GM18867 (cell line): ENCODE data around the gene FBXL17.

ENCODE experiments used
- ATAC-seq: cut with Tn5 transposase; IDR thresholded peaks from one replicate; pipeline ENCODE4 v1.9.1; 2021; ENCODE audit warnings: mild to moderate bottlenecking, moderate library complexity; ENCODE audit not compliant: unreplicated experiment

The FBXL17 gene

DNA sequence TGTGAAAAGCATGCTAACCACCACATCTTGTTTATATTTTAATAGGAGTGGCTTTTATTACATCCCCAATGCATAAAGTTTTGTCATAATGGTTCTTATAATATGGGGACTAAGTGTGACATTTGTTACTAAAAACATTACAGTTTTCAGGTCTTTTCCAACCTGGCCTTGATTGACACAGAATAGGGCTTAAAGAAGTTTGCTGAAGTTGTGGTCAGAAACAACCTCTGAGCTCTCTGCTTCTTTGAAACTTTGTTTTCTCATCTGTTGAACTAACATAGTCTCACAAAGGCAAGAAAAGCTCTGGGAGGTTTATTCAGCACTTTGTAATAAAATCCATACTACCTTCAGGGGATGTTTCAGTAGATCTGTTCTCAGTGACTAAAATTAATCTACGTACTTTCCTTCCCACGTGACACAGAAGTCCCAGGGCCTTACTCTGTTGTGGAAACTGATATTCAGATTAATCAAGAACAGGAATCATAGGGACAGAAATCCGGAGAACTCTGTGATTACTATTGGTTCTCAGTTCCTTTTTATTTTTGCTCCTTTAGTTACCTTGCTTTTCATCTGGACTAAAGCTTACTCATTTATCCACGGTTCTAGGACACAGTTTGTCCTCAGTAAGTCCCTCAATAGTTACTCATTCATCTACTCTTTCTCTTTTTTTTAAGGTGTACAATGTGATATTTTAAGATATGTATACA is 422.2 kb downstream of the FBXL17 start:
- ATAC-seq, result no peak

DNA sequence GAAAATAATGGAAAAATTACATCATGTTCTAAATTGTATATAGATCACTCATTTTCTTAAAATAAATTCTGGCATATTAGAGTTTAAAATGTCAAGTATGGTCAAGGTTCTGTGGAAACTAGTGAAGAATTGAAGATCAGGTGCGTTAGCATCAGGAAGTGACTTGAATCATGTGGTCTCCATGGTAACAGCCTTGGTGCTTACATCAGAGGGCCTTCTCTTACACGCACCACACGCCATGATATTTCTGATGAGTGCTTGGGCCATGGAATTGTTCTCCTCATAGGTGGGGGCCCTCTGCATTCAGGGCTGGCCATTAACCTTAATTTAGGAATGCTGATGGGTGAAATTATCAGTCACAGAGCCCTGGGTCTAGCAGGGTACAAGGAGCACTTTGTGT is 423.0 kb downstream of the FBXL17 start:
- ATAC-seq, result no peak

DNA sequence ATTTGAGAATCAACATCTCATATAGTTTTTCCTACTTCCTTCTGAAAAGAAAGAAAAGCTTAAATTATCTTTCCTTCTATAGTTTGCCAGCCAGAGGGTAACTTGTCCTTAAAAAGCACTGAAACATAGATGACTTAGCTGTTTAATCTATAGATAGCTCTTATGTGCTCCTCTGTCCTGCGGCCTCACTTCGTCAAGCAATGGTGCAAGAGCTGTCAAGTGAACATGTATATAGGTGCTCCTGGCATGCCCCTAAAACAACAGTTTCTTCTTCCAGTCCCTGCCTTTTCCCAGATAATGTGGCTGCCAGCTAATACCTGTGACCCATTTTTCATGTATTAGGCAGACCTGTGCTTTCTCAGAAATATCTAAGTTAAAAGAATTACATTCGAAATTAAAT is 423.5 kb downstream of the FBXL17 start:
- no peak for ATAC-seq

DNA sequence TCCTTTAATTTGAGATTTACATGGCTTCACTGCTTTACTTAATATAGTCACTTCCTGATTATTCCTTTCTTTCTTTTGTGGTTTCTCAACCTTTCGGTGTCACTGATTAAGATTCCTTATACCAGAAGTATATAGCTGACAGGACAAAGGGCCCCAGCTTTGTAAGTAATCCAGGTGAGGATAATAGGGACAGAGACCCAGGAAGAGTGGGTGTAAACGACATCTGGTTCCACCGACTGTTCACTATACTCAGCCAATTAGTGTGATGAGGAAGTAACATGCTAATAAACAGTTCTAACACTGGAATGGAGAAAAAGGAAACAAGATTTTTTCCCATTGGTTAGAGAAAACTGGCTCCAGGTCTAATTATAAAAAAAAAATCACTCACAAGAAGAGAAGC is 424.8 kb downstream of the FBXL17 start:
- ATAC-seq, result no peak

DNA sequence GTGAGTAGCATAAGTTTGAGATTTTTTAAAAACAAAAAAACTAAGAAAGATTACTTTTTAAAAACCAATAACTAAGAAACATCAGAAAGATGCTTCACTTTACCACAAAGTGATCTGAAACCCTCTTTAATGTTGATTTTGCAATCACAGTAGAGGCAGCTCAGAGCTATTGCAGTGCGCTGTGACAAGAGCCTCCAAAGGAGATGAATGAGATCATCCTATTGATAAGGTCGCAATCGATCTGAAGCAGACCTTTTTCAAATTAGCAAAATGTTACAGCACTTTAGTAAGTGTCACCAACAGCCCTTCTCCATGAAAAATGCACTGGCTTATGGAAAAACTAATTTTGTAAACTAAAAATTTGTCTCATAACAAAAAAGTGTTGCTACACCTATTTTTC is 426.6 kb downstream of the FBXL17 start:
- no peak for ATAC-seq

DNA sequence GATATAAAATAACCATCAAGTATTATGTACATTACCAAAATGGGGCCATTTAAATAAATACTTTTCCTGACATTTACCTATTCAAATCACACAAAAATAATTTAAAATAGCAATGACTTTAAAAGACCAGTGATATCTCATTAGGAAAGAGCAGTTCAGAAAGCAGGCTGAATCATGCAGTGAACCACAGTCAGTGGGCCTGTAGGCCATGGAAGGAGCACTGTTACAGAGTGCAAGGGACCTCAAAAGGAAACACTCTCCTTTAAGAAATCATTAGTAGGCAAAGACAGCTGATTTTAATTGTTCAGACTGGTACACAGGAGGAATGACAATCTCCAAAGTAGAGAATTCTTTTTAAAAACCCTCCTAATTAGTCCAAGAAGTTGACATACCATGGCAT is 427.6 kb downstream of the FBXL17 start:
- ATAC-seq, result no peak

DNA sequence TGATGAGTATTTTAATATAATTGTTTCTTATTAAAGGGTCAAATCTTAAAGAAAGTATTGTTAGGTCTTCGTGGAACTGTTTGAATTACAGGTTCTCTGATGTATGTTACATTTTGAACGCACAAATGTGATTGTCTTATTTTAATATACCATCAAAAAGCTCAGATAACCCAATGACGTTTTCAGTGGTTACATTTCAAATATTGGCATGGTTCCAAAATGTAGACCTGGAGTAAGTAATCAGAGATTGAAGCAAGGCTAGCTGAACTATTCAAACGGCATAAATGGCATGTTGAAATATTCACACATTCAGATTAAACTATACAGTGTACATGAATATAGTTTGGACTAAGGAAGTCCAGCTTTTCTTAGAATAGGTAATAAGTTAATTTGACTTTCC is 429.4 kb downstream of the FBXL17 start:
- ATAC-seq, result no peak

DNA sequence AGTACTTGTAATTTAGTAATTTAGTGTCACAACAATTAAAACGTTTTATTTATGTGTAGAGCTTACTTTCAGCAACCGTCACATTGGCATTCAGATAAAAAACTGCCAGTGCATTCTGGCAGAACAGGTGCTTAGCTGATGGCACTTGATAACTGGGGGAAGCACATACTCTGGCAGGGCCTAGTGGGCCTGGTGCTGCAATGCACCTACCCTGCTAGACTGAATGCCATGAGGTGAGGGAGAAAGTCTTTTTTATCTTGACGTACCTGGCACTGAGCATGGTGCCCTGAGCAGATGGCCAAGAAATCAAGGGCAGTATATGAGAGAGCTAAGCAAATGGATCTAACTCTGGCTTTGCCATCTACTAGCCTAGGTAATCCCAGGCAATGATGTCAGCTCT is 430.6 kb downstream of the FBXL17 start:
- ATAC-seq, result no peak

DNA sequence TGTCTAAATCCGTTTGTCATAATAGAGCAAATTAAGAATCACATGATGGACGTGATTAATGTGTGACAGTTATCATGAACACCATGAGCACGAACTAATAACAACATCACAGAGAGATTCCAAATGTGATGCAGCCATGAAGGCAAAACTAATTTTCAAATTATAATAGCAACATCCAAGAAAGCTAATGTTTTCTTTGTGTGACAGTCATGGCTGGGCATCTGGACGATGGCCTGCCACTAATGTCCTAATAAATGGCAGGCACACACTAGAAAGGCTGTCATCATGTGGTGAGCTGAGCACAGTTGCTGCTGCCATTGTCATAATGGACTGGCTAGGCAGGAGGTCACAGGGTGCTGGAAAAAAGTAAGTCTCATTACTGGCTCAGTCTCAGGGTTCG is 431.1 kb downstream of the FBXL17 start:
- no peak for ATAC-seq

DNA sequence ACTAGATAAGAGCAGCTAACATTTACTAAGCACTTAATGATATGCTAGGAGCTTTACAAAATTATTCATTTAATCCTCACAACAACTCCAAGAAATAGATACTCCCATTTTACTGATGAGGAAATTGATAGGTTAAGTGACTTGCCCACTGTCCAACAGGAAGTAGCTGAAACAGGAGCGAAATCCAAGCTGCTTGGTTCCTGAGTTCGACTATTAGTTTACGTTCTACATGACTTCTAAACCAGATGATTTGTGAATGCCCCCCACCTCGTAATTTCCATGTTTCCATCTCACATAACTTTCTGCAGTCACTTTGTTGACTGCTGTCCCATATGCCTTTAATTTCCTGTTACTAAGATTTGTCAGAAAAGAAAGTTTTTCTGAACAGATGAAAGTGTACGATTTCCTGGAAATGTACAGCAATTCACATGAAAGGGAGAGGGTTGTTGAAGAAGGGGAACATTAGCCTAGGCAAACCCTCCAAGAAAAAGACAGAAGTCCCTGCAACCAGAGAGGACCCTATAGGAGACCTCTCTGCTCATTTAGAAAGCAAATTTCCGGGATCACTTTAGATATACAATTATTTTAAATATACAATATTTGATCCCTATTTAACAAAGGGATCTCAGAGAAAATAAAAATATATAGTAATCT is 432.1 kb downstream of the FBXL17 start:
- ATAC-seq, result no peak

DNA sequence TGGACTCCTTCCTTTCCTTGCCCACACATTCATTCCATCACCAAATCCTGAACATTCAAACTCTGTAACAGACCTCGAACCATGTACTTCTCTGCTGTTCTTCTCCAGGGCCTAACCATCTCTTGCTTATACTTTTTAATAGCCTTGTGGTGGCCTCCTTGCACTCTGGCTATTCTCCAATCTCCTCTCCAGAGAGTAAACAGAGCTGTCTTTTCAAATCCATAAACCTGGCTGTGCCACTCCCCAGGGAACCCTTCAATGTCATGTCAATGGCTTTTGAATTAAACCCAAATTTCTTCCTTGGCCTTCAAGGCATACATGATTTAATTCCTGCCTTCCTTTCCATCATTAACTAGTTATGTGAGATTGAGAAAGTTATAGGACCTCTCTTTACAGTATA is 433.5 kb downstream of the FBXL17 start:
- ATAC-seq, result no peak

DNA sequence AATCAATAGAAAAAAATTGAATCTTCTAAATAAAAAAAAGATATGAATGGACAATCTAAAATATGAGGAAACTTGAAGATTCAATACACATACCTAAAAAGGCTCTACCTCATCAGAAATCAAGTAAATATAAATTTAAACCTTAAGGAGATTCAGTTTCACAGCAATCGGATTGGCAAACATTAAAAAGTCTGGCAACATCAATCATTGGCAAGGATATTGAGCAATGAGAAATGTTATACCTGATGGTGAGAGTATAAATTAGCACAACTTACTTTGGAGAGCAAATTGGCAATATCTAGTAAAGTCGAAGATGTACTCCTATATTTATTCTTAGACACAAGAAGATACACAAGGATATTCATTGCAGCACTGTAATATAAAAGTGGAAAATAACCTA is 436.8 kb downstream of the FBXL17 start:
- no peak for ATAC-seq

DNA sequence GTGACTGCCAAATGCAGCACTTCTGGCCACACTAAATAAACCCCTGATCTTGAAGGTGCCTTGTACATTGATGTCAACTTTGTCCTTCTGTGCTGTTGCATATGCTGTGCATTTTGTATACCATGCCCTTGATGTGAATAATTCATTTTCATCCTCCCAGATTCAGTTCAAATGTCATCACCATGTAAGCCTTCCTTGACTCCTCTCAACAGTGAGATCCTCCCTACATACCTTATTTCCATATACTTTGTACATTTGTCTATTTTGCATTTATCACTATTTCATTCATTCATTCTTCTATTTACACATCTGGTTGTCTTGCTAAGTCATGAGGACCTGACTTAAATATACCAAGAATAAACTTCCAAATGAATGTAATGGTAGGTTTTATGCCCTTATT is 438.0 kb downstream of the FBXL17 start:
- no peak for ATAC-seq

DNA sequence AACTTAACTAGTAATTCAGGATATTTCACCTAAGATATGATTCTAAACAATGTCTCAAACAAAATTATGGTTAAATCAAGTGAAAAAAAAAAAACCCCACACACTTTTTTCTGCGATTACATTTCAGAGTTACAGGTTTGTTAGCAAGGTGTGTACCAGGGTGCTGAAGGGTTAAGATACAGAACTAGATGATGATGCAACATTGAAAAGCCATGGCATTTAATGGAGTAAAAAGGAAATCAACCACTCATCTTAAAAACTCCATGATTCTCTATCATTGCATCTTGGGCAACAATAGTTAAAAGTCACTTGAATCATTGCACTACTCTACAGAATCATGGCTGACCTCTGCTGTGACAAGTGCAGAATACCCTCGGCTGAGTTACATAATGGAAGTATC is 440.9 kb downstream of the FBXL17 start:
- no peak for ATAC-seq

DNA sequence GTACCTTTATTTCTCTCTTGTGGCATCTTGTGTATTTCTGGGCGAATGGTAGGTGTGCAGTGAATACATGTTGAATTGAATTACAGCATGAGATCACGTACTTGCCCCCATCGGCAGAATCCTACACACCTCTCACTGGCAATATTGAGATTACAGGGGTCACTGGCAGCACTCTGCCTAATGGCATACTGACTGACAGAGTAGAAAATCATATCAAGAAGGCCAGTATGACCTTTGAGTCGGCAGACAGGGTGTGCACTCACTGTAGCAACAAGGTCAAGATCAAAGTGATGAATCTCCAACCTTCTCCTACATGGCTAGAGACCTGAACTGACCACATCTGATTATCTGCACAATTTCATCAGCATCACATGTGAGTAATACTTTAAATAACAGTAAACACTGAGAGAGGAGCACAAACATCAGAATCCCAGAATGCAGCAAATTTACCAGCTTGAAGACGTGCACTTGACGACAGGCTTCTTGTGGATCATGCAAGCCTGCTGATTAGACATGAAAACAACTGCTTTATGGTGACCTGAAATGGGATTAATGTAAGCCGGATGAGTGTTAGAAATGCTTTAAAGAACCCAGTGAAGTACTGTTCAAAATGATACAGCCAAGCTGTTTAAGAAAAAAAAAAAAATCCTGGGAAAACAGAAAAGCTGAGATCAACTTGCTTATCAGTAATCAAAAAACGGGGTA is 444.1 kb downstream of the FBXL17 start:
- no peak for ATAC-seq

DNA sequence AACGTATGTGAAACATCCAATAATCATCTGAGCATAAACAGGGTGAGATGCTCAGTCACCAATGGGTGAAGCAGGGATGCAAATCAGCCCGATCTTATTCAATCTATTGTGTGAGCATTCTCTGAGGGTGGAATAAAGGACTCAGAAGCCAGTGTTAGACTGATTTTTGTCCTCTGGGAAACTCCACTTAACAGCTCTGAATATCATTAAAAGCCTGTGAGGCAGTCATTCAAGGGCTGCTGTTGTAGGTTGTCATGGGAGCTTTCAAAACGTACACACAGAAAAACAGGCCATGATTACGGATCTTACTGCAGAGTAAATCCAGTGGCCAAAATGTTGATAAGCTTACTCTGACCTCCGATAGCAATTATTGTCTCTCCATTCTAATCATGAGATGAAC is 444.7 kb downstream of the FBXL17 start:
- ATAC-seq, result no peak

DNA sequence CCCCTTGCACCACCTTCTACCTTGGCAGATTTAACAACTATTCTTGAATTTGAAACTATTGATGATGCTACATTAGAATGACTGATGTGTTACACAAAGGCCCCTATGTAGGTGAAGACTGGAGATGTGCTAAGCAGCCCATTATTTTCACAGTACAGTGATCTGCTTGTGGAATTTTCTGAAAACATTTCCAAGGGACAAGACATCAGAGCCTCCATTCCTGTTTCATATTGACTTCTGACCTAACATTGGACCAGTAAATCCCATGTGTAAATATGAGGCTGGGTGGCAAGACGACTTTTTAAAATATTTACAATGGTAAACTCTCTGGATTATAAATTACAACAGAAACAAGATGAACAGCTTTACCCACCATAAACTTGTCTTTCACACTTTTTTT is 445.4 kb downstream of the FBXL17 start:
- no peak for ATAC-seq

DNA sequence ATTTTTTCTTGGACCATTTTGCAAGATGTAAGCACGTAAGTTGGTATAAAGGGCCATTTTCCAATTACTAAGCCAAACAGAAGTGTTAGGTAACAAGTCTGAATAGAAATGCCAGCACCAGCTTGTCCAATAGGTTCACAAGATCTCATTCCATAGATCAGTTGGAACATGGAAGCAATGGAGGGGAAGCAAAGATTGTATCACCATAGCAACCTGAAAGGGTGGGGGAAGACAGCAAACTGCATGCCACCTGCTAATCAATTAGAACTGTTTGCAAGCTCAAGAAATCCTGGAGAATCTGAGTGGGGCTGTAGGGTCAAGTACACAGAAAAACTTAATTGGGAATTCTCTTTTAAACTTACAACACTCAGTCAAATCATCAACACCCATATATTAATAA is 446.3 kb downstream of the FBXL17 start:
- ATAC-seq, result no peak

DNA sequence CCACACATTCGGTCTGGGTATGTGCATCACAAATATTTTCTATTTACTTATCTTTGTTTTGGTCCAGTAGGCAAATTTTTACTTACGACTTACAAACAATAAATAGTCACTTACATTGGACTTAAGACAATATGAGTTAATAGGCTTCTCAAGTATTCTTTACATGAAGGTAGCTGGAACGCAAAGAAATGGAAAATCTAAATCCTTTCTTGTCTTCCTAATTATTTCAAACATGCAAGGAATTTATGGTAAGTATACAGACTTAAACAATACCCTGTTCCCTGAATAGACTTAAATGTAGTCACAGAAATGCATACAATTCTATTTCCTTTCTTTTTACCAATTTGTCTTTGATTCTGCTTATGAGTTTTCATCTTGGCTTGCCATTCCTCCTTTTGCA is 448.6 kb downstream of the FBXL17 start:
- ATAC-seq, result no peak

DNA sequence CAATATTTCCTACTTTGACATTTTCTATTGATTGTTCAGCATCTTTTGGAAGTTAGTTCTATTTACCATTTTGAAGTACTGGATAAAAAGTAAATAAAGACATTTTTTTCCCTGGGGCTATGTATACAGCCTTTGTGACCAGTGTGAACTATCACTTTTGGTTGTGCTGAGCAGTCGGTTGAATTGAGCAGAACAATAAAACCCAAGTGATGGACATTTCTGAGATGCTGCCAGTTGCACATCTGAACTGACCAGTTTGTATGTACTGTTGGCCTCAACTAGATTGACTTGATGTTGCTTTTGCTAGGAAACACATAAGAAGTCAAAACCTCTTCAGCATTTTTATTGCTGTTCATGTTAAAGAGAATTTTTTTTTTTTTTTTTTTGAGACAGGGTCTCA is 451.0 kb downstream of the FBXL17 start:
- no peak for ATAC-seq

DNA sequence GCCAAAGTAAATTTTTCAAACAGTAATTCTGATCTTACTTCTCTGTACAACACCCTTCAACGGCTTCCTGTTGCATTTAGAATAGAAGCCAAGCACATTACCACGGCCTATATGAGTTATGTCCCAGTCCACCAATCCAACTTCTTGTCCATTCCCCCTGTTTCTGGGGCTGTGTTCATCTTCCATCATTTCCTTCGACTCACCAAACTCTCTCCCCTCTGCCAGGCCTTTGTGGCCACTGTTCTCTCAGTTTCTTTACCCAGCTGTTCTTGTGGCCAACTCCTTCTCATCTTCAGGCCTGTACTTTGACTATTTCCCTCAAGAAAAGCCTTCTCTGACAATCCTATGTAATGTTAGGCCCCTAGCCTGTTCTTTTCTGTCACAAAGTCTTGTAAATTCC is 451.8 kb downstream of the FBXL17 start:
- no peak for ATAC-seq

DNA sequence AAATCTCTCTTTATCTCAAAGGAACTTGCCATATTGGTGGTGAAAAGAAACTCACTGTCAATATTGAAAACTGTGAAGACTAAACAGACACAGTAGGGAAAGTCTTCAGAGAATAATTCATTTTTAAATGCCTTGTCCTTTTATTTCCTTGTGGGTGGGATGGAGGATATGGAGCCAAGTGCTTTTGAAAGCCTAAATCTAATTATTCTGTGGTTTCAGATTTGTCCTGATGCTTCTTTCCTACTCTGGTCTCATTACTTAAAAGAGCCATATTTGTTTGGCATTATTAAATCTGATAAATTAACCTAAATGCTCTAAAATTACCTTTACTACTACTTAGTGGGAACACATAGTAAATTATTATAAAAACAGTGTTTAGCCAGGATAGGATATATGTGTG is 452.8 kb downstream of the FBXL17 start:
- ATAC-seq, result no peak
